ENCODE measurements around the gene KCNQ5. TPM values are rescaled to one million over a fixed set of nuclear protein-coding genes. Genes with fewer than 3 reads are reported as not detected.

KCNQ5 gene
- total RNA-seq, 3 donors from 2014 or later (not counting 1 experiment from before 2014, with no cell fraction given), result 8.2 to 9.7 (median 8.7) TPM

- ATAC-seq, result no peak
- Histone ChIP-seq H3K9me3 (ENCODE audit: control insufficient read depth, insufficient read depth, low read length) (no peaks in the 10 kb centered on the region), H3K4me1 (ENCODE audit: control insufficient read depth, insufficient read depth, low read length) (no peaks in the 10 kb centered on the region), H3K36me3 (ENCODE audit: control insufficient read depth, insufficient read depth, low read length) (no peaks in the 10 kb centered on the region), H3K27me3 (ENCODE audit: control insufficient read depth, insufficient read depth, low read length) (no peaks in the 10 kb centered on the region), H3K4me3 (ENCODE audit: low read length) (no peak overlapping the region), H3K27ac (ENCODE audit: low read length) (no peak overlapping the region)
- no peaks in the 10 kb centered on the region for H3K27me3 Mint-ChIP-seq (ENCODE audit: low read depth in 2 of 2)
- H3K27ac Mint-ChIP-seq, result no peak overlapping the region
- no peaks in the 10 kb centered on the region for H3K9me3 Mint-ChIP-seq
- no peak overlapping the region for H3K4me3 Mint-ChIP-seq
- intact Hi-C loops (cut with micrococcal nuclease), result no loop called here
- H3K36me3 Mint-ChIP-seq, result no peaks in the 10 kb centered on the region
- DNase-seq, result no peak
- peaks cover 5% of the 10 kb centered on the region in 2 donors for H3K4me1 Mint-ChIP-seq
- WGBS (ENCODE audit: insufficient coverage), result 88% methylated on average over 3 of the region's 4 CpGs
- TF ChIP-seq CTCF (IDR thresholded peaks at IDR 0.05), result no peak
Measured at GRCh38 chr6:73062130-73062529, 440.3 kb downstream of the KCNQ5 start.

GRCh38 chr6:73062837-73063236 is 441.0 kb downstream of the KCNQ5 start:
- Mint-ChIP-seq H3K27me3 (ENCODE audit: low read depth in 2 of 2) (no peaks in the 10 kb centered on the region), H3K4me3 (no peak overlapping the region), H3K9me3 (no peaks in the 10 kb centered on the region), H3K36me3 (no peaks in the 10 kb centered on the region), H3K4me1 (peaks cover 5% of the 10 kb centered on the region in 2 donors), H3K27ac (no peak overlapping the region)
- DNase-seq (no peak), ATAC-seq (no peak)
- H3K36me3 ChIP-seq (ENCODE audit: control insufficient read depth, insufficient read depth, low read length), result no peaks in the 10 kb centered on the region
- H3K9me3 ChIP-seq (ENCODE audit: control insufficient read depth, insufficient read depth, low read length), result no peaks in the 10 kb centered on the region
- no peak for TF ChIP-seq CTCF (IDR thresholded peaks at IDR 0.05)
- intact Hi-C loops (cut with micrococcal nuclease), result no loop called here
- 76% methylated on average over 2 of the region's 2 CpGs for WGBS (ENCODE audit: insufficient coverage)
- H3K4me1 ChIP-seq (ENCODE audit: control insufficient read depth, insufficient read depth, low read length), result no peaks in the 10 kb centered on the region
- no peak overlapping the region for H3K4me3 ChIP-seq (ENCODE audit: low read length)
- H3K27me3 ChIP-seq (ENCODE audit: control insufficient read depth, insufficient read depth, low read length), result no peaks in the 10 kb centered on the region
- no peak overlapping the region for H3K27ac ChIP-seq (ENCODE audit: low read length)

GRCh38 chr6:73064266-73064665 is 442.4 kb downstream of the KCNQ5 start:
- DNase-seq (no peak), ATAC-seq (no peak)
- Histone ChIP-seq H3K4me3 (ENCODE audit: low read length) (no peak overlapping the region), H3K36me3 (ENCODE audit: control insufficient read depth, insufficient read depth, low read length) (no peaks in the 10 kb centered on the region), H3K4me1 (ENCODE audit: control insufficient read depth, insufficient read depth, low read length) (no peaks in the 10 kb centered on the region), H3K9me3 (ENCODE audit: control insufficient read depth, insufficient read depth, low read length) (no peaks in the 10 kb centered on the region), H3K27me3 (ENCODE audit: control insufficient read depth, insufficient read depth, low read length) (no peaks in the 10 kb centered on the region), H3K27ac (ENCODE audit: low read length) (no peak overlapping the region)
- TF ChIP-seq CTCF (IDR thresholded peaks at IDR 0.05), result no peak
- no peaks in the 10 kb centered on the region for H3K27me3 Mint-ChIP-seq (ENCODE audit: low read depth in 2 of 2)
- H3K9me3 Mint-ChIP-seq, result no peaks in the 10 kb centered on the region
- no peak overlapping the region for H3K4me3 Mint-ChIP-seq
- no peak overlapping the region for H3K27ac Mint-ChIP-seq
- no peaks in the 10 kb centered on the region for H3K36me3 Mint-ChIP-seq
- WGBS (ENCODE audit: insufficient coverage), result no CpG with 5 or more reads among the region's 1 CpG
- intact Hi-C loops (cut with micrococcal nuclease), result no loop called here
- H3K4me1 Mint-ChIP-seq, result peaks cover 5% of the 10 kb centered on the region in 2 donors

GRCh38 chr6:73073238-73073637 is 451.4 kb downstream of the KCNQ5 start:
- no peaks in the 10 kb centered on the region for H3K4me1 Mint-ChIP-seq
- 86% methylated on average over 1 of the region's 2 CpGs for WGBS (ENCODE audit: insufficient coverage)
- no peaks in the 10 kb centered on the region for H3K9me3 Mint-ChIP-seq
- H3K27me3 Mint-ChIP-seq (ENCODE audit: low read depth in 2 of 2), result no peaks in the 10 kb centered on the region
- H3K4me3 Mint-ChIP-seq, result no peak overlapping the region
- H3K27ac Mint-ChIP-seq, result no peak overlapping the region
- ATAC-seq, result no peak
- H3K27ac ChIP-seq (ENCODE audit: low read length), result no peak overlapping the region
- no peak overlapping the region for H3K4me3 ChIP-seq (ENCODE audit: low read length)
- intact Hi-C loops (cut with micrococcal nuclease), result no loop called here
- DNase-seq, result no peak
- H3K36me3 ChIP-seq (ENCODE audit: control insufficient read depth, insufficient read depth, low read length), result no peaks in the 10 kb centered on the region
- no peaks in the 10 kb centered on the region for H3K9me3 ChIP-seq (ENCODE audit: control insufficient read depth, insufficient read depth, low read length)
- H3K36me3 Mint-ChIP-seq, result no peaks in the 10 kb centered on the region
- no peaks in the 10 kb centered on the region for H3K4me1 ChIP-seq (ENCODE audit: control insufficient read depth, insufficient read depth, low read length)
- TF ChIP-seq CTCF (IDR thresholded peaks at IDR 0.05), result no peak
- no peaks in the 10 kb centered on the region for H3K27me3 ChIP-seq (ENCODE audit: control insufficient read depth, insufficient read depth, low read length)
